Bronchial epithelial cell (primary cell): Measurements from ENCODE around the gene MMS22L. TPM values are rescaled to one million over a fixed set of nuclear protein-coding genes. Genes with fewer than 3 reads are reported as not detected.

Experiments
- DNase-seq: peaks from one replicate; pipeline ENCODE4 v3.0.0-alpha.2; 2010; ENCODE audit warnings: low read depth
- FAIRE-seq: peaks from 2 replicates; lab custom pipeline; 2011; peaks lifted over from hg19 to GRCh38; lab: Jason Lieb, UNC
- H3K27me3 ChIP-seq: 2 replicates; pipeline ENCODE4 v1.5.1; 2011; ENCODE audit warnings: low read length; ENCODE audit not compliant: control insufficient read depth, insufficient read depth
- H3K36me3 ChIP-seq: 2 replicates; pipeline ENCODE4 v1.5.1; 2011; ENCODE audit warnings: low read length; ENCODE audit not compliant: control insufficient read depth, insufficient read depth
- H3K4me3 ChIP-seq: 2 replicates; pipeline ENCODE4 v1.5.1; 2011; ENCODE audit warnings: mild to moderate bottlenecking, low read depth, low read length, control low read depth
- total RNA-seq: library from RNA; depleted of rRNA; stranded (reverse); fragments of >200 nt; gene quantifications from 2 replicates; pipeline ENCODE4 v1.2.1, GENCODE V29; 2014
- TF ChIP-seq, protein P1 (sequence below): IDR thresholded peaks from 2 replicates; pipeline ENCODE4 v1.5.1; 2011; ENCODE audit warnings: mild to moderate bottlenecking, moderate library complexity, low read length, control low read depth, inconsistent platforms; ENCODE audit not compliant: insufficient read depth, severe bottlenecking

MMS22L gene
- total RNA-seq, 1 donor from 2014 or later = 8.4 TPM

DNA sequence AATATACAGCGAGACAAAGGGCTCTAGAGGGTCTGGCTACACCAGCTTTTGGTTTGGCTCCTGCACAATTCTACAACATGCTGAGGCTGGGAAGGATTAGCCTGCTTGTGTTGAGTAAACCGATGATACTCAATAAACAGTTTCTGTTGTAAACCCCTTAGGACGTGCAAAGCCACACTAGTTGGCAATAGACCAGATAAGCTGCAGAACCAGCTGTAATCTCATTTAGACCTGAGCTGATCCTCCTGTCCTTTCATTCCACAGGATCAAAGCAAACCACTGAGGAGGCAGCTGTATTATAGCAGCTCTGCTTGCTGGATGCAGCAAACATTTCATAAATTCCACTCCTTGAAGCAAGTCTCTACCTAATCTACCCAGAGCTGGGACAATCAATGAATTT, 79.7 kb downstream of the MMS22L start:
- FAIRE-seq (no peak), DNase-seq (peak; percentile 15)
- TF ChIP-seq, protein P1, sequence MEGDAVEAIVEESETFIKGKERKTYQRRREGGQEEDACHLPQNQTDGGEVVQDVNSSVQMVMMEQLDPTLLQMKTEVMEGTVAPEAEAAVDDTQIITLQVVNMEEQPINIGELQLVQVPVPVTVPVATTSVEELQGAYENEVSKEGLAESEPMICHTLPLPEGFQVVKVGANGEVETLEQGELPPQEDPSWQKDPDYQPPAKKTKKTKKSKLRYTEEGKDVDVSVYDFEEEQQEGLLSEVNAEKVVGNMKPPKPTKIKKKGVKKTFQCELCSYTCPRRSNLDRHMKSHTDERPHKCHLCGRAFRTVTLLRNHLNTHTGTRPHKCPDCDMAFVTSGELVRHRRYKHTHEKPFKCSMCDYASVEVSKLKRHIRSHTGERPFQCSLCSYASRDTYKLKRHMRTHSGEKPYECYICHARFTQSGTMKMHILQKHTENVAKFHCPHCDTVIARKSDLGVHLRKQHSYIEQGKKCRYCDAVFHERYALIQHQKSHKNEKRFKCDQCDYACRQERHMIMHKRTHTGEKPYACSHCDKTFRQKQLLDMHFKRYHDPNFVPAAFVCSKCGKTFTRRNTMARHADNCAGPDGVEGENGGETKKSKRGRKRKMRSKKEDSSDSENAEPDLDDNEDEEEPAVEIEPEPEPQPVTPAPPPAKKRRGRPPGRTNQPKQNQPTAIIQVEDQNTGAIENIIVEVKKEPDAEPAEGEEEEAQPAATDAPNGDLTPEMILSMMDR = no peak
- Histone ChIP-seq H3K27me3 (no peaks in the 10 kb centered on the region), H3K4me3 (no peak overlapping the region), H3K36me3 (no peaks in the 10 kb centered on the region)

DNA sequence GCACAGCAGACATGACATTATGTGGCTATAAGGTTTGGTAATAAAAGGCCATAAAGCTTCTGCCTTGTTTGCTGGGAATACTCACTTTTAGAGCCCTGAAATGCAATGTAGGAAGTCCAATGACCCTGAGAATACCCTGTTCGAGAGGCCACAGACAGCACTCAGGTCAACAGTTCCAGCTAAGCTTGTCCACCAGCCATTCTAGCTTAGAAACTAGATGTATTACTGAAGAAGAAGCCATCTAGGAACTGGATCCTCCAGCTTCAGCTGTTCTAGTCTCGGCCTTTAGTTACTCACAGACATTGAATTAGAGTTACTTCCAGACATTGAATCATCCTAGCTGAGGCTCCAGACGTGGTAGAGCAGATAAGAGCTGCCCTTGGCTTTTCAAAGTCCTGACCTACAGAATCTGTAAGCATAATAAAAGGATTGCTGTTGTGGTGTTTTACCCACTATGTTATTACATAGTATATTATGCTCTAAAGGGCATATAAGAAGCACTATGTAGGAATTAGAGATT, 84.9 kb downstream of the MMS22L start:
- TF ChIP-seq, protein P1 = no peak

DNA sequence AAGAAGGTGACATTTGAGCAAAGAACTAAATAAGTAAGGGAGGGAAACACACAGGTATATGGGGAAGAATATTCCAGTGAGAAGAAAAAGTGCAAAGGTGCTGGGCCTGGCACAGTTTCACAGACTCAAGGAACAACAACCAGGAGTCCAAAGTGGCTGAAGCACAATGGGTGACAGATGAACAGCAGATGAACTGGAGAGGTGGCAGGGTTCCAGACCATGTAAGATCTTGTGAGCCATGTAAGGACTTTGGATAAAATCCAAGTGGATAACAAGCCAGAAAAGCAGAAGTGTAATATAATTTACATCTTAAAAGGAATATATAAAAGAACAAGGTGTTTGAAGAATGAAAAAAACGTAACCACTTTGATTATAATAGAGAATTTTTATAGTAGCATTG, 87.9 kb downstream of the MMS22L start:
- TF ChIP-seq, protein P1 = no peak
- H3K27me3 ChIP-seq = no peaks in the 10 kb centered on the region
- FAIRE-seq (no peak), DNase-seq (no peak)
- no peak overlapping the region for H3K4me3 ChIP-seq
- H3K36me3 ChIP-seq = no peaks in the 10 kb centered on the region

More for the DNA sequence above, 84.9 kb downstream of the MMS22L start:
- Histone ChIP-seq H3K4me3 (no peak overlapping the region), H3K27me3 (no peaks in the 10 kb centered on the region), H3K36me3 (no peaks in the 10 kb centered on the region)
- no peak for DNase-seq
- no peak for FAIRE-seq

DNA sequence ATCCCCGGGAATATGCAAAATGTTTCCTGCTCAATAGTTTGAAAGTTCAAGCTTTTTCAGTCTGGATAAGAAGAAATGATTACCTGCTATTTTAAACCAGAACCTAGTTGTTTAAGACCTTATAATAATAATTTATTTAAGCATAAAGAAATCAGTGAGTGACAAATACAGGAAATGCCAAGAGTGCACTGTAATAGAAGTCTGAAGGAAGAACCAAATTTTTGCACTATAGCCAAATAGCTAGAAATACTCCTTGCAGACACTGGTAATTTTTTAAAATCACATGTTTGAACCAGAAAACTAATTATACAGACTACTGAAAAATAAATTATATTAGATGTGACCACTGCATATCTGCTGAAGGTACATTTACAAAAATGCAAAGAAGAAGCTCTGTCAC, 93.2 kb downstream of the MMS22L start:
- DNase-seq (peak; percentile 33), FAIRE-seq (no peak)
- Histone ChIP-seq H3K36me3 (no peaks in the 10 kb centered on the region), H3K4me3 (no peak overlapping the region), H3K27me3 (no peaks in the 10 kb centered on the region)
- TF ChIP-seq, protein P1 = no peak

DNA sequence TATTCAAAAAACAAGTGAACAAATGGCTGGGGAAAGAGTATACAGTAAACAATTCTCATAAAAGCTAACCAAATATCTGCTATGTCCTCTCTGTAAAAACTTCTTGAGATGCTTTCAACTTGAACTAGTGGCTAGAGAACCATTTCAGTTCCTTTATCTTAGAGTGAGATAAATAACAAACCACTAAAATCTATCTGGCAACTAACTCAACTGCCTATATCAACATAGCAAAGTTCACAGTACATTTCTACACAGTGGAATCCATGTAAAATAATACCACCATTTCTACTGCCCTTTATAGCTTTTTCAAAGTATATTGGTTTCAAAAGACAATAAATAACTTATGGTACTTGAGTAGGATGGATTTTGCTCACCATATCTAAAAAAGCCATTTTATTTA, 95.1 kb downstream of the MMS22L start:
- no peaks in the 10 kb centered on the region for H3K27me3 ChIP-seq
- no peaks in the 10 kb centered on the region for H3K36me3 ChIP-seq
- TF ChIP-seq, protein P1 = no peak
- FAIRE-seq (no peak), DNase-seq (no peak)
- H3K4me3 ChIP-seq = no peak overlapping the region

DNA sequence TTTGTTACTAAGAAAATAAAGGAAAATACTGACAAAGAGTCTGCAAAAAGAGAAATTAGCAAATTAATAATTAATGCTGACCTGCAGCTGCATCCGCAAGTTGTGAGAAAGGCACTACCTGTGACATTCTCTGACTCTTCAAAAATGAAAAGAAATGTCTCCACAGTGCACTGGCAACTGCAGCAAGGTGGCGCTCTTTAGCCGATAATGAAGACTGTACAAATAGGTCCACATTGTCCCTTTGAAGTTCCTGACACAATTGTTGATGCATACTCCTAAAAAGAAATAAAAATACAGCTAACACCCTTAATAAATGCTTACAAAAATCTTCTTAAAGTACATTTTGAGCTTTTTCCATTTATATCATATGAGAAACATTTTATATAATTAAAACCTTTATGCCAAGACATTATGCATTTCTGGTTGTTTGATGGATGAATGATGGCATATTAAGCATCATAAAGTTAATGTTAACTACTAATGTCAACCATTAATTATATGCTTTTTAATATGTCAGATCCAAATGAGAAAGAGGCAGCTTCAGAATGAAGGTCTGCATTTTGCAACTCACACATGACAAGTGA, 96.5 kb downstream of the MMS22L start:
- DNase-seq (peak; percentile 57), FAIRE-seq (no peak)
- TF ChIP-seq, protein P1 = peak; percentile 80

More for the DNA sequence above, 96.5 kb downstream of the MMS22L start:
- Histone ChIP-seq H3K4me3 (no peak overlapping the region), H3K27me3 (no peaks in the 10 kb centered on the region), H3K36me3 (no peaks in the 10 kb centered on the region)
